GM21515 (cell line): ENCODE measurements around the gene EXO1.
"Not testable (repeated sequence)": the region's sequence is repeated elsewhere in the genome, so short reads cannot be mapped to it uniquely, and the experiment has no call there.

Experiments
- ATAC-seq: cut with Tn5 transposase; IDR thresholded peaks from one replicate; pipeline ENCODE4 v1.9.1; 2021; ENCODE audit not compliant: unreplicated experiment

EXO1 gene

GRCh38 chr1:241834733-241835377 is 13.1 kb upstream of the EXO1 start:
- no peak for ATAC-seq

- no peak for ATAC-seq
Observed at GRCh38 chr1:241836941-241837340, 11.1 kb upstream of the EXO1 start.

- ATAC-seq = no peak
Observed at GRCh38 chr1:241837416-241837815, 10.6 kb upstream of the EXO1 start.

- ATAC-seq = no peak
Observed at GRCh38 chr1:241837901-241838300, 10.1 kb upstream of the EXO1 start.

GRCh38 chr1:241838897-241839296 is 9.1 kb upstream of the EXO1 start:
- peak; percentile 53 for ATAC-seq

GRCh38 chr1:241839369-241839979 is 8.5 kb upstream of the EXO1 start:
- peak; percentile 45 for ATAC-seq

- ATAC-seq = no peak
Observed at GRCh38 chr1:241840164-241840563, 7.8 kb upstream of the EXO1 start.

- ATAC-seq = no peak
Observed at GRCh38 chr1:241841691-241842090, 6.3 kb upstream of the EXO1 start.

GRCh38 chr1:241842565-241842964 is 5.4 kb upstream of the EXO1 start:
- ATAC-seq = no peak

- ATAC-seq = no peak
Observed at GRCh38 chr1:241844593-241844992, 3.4 kb upstream of the EXO1 start.

GRCh38 chr1:241846375-241846774 is 1.6 kb upstream of the EXO1 start:
- no peak for ATAC-seq

GRCh38 chr1:241846862-241847539 is 1.0 kb upstream of the EXO1 start:
- ATAC-seq = no peak

- ATAC-seq = no peak
Observed at GRCh38 chr1:241847540-241847795, 536 bp upstream of the EXO1 start.

GRCh38 chr1:241848686-241849344 is 811 bp downstream of the EXO1 start:
- ATAC-seq = peak; percentile 17

- ATAC-seq = no peak
Observed at GRCh38 chr1:241849345-241849695, 1.3 kb downstream of the EXO1 start.

GRCh38 chr1:241855545-241856140 is 7.6 kb downstream of the EXO1 start:
- ATAC-seq = not testable (repeated sequence)

GRCh38 chr1:241857131-241857530 is 9.1 kb downstream of the EXO1 start:
- no peak for ATAC-seq

GRCh38 chr1:241860922-241861321 is 12.9 kb downstream of the EXO1 start:
- no peak for ATAC-seq

GRCh38 chr1:241869022-241869421 is 21.0 kb downstream of the EXO1 start:
- no peak for ATAC-seq

GRCh38 chr1:241870336-241870735 is 22.3 kb downstream of the EXO1 start:
- ATAC-seq = no peak

- ATAC-seq = no peak
Observed at GRCh38 chr1:241870746-241871430, 22.9 kb downstream of the EXO1 start.
